HEK293T (cell line): ENCODE measurements around the gene TSPAN10.

Experiments used
- CTCF ChIA-PET: fragments of 350-600 bp; formaldehyde crosslinking; extraction: SDS; loops from one replicate; lab custom pipeline; 2021; ENCODE audit warnings: antibody characterized with exemption, inconsistent platforms; lab: Yijun Ruan, JAX
- POLR2A ChIA-PET: fragments of 350-600 bp; formaldehyde crosslinking; extraction: SDS; loops from one replicate; lab custom pipeline; 2020; ENCODE audit warnings: antibody characterized with exemption, inconsistent platforms; lab: Yijun Ruan, JAX
- DNase-seq: peaks from one replicate; pipeline ENCODE4 v3.0.0; 2012; ENCODE audit warnings: mixed read lengths; ENCODE audit errors: extremely low spot score
- ARNT ChIP-seq: fragments of 450-650 bp; IDR thresholded peaks from 2 replicates; pipeline ENCODE4 v1.6.1; 2017; ENCODE audit warnings: mild to moderate bottlenecking
- BHLHE40 ChIP-seq: fragments of 450-650 bp; IDR thresholded peaks from 2 replicates; pipeline ENCODE4 v1.6.1; 2016; ENCODE audit warnings: mild to moderate bottlenecking, moderate library complexity, borderline replicate concordance
- CTBP1 ChIP-seq: fragments of 450-650 bp; IDR thresholded peaks from 2 replicates; pipeline ENCODE4 v1.6.1; 2016; ENCODE audit warnings: borderline replicate concordance
- ELF4 ChIP-seq: fragments of 450-650 bp; IDR thresholded peaks from 2 replicates; pipeline ENCODE4 v1.6.1; 2017; ENCODE audit warnings: antibody characterized with exemption
- FOXA1 ChIP-seq: fragments of 450-650 bp; IDR thresholded peaks from 2 replicates; pipeline ENCODE4 v1.6.1; 2016; ENCODE audit warnings: mild to moderate bottlenecking
- FOXK2 ChIP-seq: fragments of 450-650 bp; IDR thresholded peaks from 2 replicates; pipeline ENCODE4 v1.6.1; 2016; ENCODE audit warnings: mild to moderate bottlenecking
- FOXM1 ChIP-seq: fragments of 450-650 bp; IDR thresholded peaks from 2 replicates; pipeline ENCODE4 v1.6.1; 2017; ENCODE audit warnings: mild to moderate bottlenecking, borderline replicate concordance
- HDGF ChIP-seq: fragments of 450-650 bp; IDR thresholded peaks from 2 replicates; pipeline ENCODE4 v1.6.1; 2017; ENCODE audit warnings: antibody characterized with exemption, borderline replicate concordance
- L3MBTL2 ChIP-seq: fragments of 450-650 bp; conservative IDR thresholded peaks from 2 replicates; pipeline ENCODE4 v1.6.1; 2016; ENCODE audit warnings: mild to moderate bottlenecking
- LEF1 ChIP-seq: fragments of 450-650 bp; IDR thresholded peaks from 2 replicates; pipeline ENCODE4 v1.6.1; 2017; ENCODE audit warnings: mild to moderate bottlenecking, borderline replicate concordance
- NFRKB ChIP-seq: fragments of 450-650 bp; IDR thresholded peaks from 2 replicates; pipeline ENCODE4 v1.6.1; 2016; ENCODE audit warnings: mild to moderate bottlenecking, moderate library complexity
- PKNOX1 ChIP-seq: fragments of 450-650 bp; IDR thresholded peaks from 2 replicates; pipeline ENCODE4 v1.6.1; 2016
- SP1 ChIP-seq: fragments of 450-650 bp; IDR thresholded peaks from 2 replicates; pipeline ENCODE4 v1.6.1; 2017
- SUZ12 ChIP-seq: fragments of 450-650 bp; IDR thresholded peaks from 2 replicates; pipeline ENCODE4 v1.6.1; 2016; ENCODE audit warnings: mild to moderate bottlenecking
- TARDBP ChIP-seq: fragments of 450-650 bp; IDR thresholded peaks from 2 replicates; pipeline ENCODE4 v1.6.1; 2016
- ZNF384 ChIP-seq: fragments of 450-650 bp; IDR thresholded peaks from 2 replicates; pipeline ENCODE4 v1.6.1; 2016

TSPAN10 gene

DNA sequence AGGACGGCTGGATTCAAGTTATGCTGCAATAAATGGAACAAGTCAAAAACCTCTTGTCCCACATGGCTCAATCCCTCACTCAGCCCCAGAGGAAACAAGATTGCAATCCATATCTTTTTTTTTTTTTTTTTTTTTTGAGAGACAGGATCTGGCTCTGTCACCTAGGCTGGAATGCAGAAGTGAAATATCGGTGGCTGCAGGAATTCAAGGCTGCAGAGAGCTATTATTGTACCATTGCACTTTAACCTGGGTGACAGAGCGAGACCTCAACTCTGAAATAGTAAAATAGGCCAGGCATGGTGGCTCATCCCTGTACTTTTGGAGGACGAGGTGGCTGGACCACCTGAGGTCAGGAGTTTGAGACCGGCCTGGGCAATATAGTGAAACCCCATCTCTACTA lies 22.0 kb downstream of the TSPAN10 start:
- POLR2A ChIA-PET = no interaction called here
- TF ChIP-seq ELF4 (no peak), TARDBP (no peak), HDGF (no peak), LEF1 (no peak), ZNF384 (no peak), FOXK2 (no peak), PKNOX1 (no peak), L3MBTL2 (no peak), FOXM1 (no peak), CTBP1 (no peak), SP1 (no peak), NFRKB (no peak), BHLHE40 (no peak), FOXA1 (no peak), SUZ12 (no peak), ARNT (no peak)
- CTCF ChIA-PET = interaction anchor here (0.7 kb wide), 1 partner anchor 29 kb away, joined by 7 read pairs; no protein-coding TSS in a partner anchor
- DNase-seq = no peak

DNA sequence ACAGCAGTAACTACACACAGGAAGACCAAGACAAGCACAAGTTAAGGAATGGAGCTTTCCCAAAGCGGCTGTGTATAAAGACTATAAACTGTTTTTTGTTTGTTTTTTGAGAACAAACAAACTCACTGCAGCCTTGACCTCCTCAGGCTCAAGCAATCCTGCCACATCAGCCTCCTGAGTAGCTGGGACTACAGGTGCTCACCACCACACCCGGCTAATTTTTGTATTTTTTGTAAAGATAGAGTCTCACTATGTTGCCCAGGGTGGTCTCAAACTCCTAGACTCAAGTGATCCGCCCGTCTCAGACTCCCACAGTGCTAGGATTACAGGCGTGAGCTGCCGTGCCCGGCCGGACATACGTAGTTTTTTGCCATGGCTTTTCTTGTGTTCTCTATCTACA lies 23.4 kb downstream of the TSPAN10 start:
- CTCF ChIA-PET = interaction anchor here (0.9 to 1.1 kb wide), 2 partner anchors 15 to 377 kb away, joined by 3 to 4 read pairs; partner anchors contain the start of gene DCXR
- POLR2A ChIA-PET = no interaction called here
- no peak for TF ChIP-seq TARDBP
- TF ChIP-seq ZNF384 = no peak
- no peak for TF ChIP-seq PKNOX1
- TF ChIP-seq SP1 = no peak
- TF ChIP-seq BHLHE40 = no peak
- no peak for TF ChIP-seq ARNT
- no peak for DNase-seq

DNA sequence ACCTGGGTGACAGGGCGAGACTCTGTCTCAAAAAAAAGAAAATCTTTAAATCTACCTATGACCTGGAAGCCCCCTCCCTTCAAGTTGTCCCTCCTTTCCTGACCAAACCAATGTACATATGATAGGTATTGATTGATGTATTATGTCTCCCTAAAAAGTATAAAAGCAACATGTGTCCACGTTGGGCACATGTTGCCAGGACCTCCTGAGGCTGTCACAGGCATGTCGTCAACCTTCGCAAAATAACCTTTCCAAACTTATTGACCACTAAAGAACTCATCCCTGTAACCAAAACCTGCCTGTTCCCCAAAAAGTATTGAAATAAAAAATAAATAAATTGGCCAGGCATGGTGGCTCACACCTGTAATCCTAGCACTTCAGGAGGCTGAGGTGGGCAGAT lies 25.0 kb downstream of the TSPAN10 start:
- no peak for DNase-seq
- TF ChIP-seq LEF1 (no peak), ZNF384 (no peak), L3MBTL2 (no peak), CTBP1 (no peak), ARNT (no peak), SUZ12 (no peak), NFRKB (no peak), FOXK2 (no peak), HDGF (no peak), TARDBP (no peak), FOXM1 (no peak), FOXA1 (no peak), SP1 (no peak), ELF4 (no peak), BHLHE40 (no peak), PKNOX1 (no peak)
- POLR2A ChIA-PET = no interaction called here
- CTCF ChIA-PET = no interaction called here

DNA sequence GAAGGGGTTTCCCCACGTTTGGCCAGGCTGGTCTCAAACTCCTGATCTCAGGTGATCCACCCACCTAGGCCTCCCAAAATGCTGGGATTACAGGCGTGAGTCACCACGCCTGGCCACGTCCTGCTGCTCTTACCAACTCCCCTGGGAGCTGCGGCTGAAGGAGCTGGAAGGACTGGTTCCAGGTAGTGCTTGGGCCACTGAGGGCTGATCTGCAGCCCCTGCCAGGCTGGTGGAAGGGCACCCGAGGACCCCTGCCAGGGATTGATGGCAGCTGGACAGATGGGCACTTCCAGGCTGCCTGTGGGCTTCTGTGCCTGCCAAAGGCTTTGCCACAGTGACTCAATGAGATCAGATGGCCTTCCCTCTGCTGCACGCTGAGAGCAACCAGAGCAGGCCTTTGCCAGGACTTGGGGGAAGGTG lies 27.1 kb downstream of the TSPAN10 start:
- ChIA-PET CTCF (interaction anchor here (0.6 to 0.7 kb wide), 3 partner anchors 30 to 111 kb away, joined by 3 to 5 read pairs (median 3); no protein-coding TSS in a partner anchor), POLR2A (interaction anchor here (0.7 to 1.4 kb wide), 4 partner anchors 9 to 37 kb away, joined by 3 to 5 read pairs (median 4); partner anchors contain the start of genes ARL16 and HGS)
- TF ChIP-seq HDGF (no peak), FOXM1 (no peak), L3MBTL2 (no peak), SP1 (no peak), ELF4 (no peak), SUZ12 (no peak), BHLHE40 (no peak), FOXK2 (no peak), TARDBP (no peak), LEF1 (no peak), CTBP1 (no peak), ARNT (no peak)
- DNase-seq = no peak

- ChIA-PET CTCF (no interaction called here), POLR2A (interaction anchor here (0.7 to 2.8 kb wide), 10 partner anchors 10 to 270 kb away, joined by 3 to 29 read pairs (median 5); partner anchors contain the start of genes ARL16, BAHCC1, HGS and MCRIP1)
- TF ChIP-seq FOXM1 = no peak
- TF ChIP-seq FOXA1 = no peak
- no peak for TF ChIP-seq BHLHE40
- TF ChIP-seq HDGF = 0 out of 2 replicates have a peak, but pooled peaks have one; percentile 57
- TF ChIP-seq L3MBTL2 = peak; percentile 97
- no peak for TF ChIP-seq SUZ12
- TF ChIP-seq FOXK2 = no peak
Observed at GRCh38 chr17:81665205-81666091, 28.5 kb downstream of the TSPAN10 start.

DNA sequence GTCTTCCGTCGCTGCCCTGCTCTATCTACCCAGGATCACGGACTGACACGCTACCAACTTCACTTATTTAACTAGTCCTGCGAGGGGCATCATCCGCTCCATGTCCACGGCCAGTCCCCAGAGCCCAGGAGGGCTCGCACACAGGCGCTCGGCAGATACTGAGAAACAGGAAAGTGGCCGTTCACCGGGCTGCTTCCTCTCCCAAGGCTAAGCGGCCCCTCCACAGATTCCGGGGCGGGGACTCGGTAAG lies 29.0 kb downstream of the TSPAN10 start:
- DNase-seq = no peak
- ChIA-PET CTCF (no interaction called here), POLR2A (interaction anchor here (0.7 to 2.8 kb wide), 17 partner anchors 10 to 271 kb away, joined by 3 to 29 read pairs (median 4); partner anchors contain the start of genes ARL16, BAHCC1, HGS and MCRIP1)
- no peak for TF ChIP-seq L3MBTL2
- TF ChIP-seq FOXK2 = no peak
- no peak for TF ChIP-seq NFRKB
- no peak for TF ChIP-seq TARDBP
- TF ChIP-seq ARNT = no peak
- TF ChIP-seq CTBP1 = no peak
- no peak for TF ChIP-seq FOXA1
- no peak for TF ChIP-seq ZNF384
- TF ChIP-seq FOXM1 = no peak
- no peak for TF ChIP-seq LEF1
- TF ChIP-seq SUZ12 = no peak
- no peak for TF ChIP-seq HDGF
- TF ChIP-seq PKNOX1 = no peak
- TF ChIP-seq BHLHE40 = no peak
- no peak for TF ChIP-seq SP1
- no peak for TF ChIP-seq ELF4

More at GRCh38 chr17:81665205-81666091, 28.5 kb downstream of the TSPAN10 start:
- DNase-seq = peak; percentile 53
